HepG2 (cell line): ENCODE data around the gene HABP2. TPM values are rescaled to one million over a fixed set of nuclear protein-coding genes. Genes with fewer than 3 reads are reported as not detected.

Experiments
- ATAC-seq: fragments of 200-7000 bp; cut with Tn5 transposase; 3 replicates; pipeline ENCODE4 v1.9.1; 2020; ENCODE audit warnings: mild to moderate bottlenecking, moderate library complexity
- BruUV-seq: library from RNA; stranded (reverse); fragments of 400-500 nt; replicated peaks from 2 replicates; lab custom pipeline; 2021; lab: Mats Ljungman, UMichigan
- CTCF ChIA-PET: fragments of 300-600 bp; formaldehyde crosslinking; extraction: SDS; loops from one replicate; lab custom pipeline; 2021; ENCODE audit warnings: low total read pairs, inconsistent platforms, low intra/inter-chr PET ratio; lab: Yijun Ruan, JAX
- POLR2A ChIA-PET: fragments of 350-600 bp; sonication (Branson Sonifier 250); formaldehyde crosslinking; loops from one replicate; lab custom pipeline; 2020; ENCODE audit warnings: antibody characterized with exemption, inconsistent platforms; lab: Yijun Ruan, JAX
- DNase-seq: peaks from one replicate; pipeline ENCODE4 v3.0.0-alpha.2; 2015; ENCODE audit warnings: low spot score
- FAIRE-seq: peaks from 3 replicates; lab custom pipeline; 2011; peaks lifted over from hg19 to GRCh38; lab: Jason Lieb, UNC
- H2AFZ ChIP-seq: one replicate; pipeline ENCODE4 v1.6.1; 2011; ENCODE audit warnings: low read length, inconsistent platforms
- H3K27ac ChIP-seq: fragments of 300-600 bp; 3 replicates; pipeline ENCODE4 v1.8.0; 2011; ENCODE audit warnings: mixed run types, mild to moderate bottlenecking, mixed read lengths, low read length, inconsistent platforms; ENCODE audit not compliant: insufficient read depth; ENCODE audit errors: extremely low read length
- H3K27me3 ChIP-seq, 2 experiments: fragments of 200-600 bp in 1 of 2; 2 replicates in 1 of 2; 3 replicates in 1 of 2; pipeline versions ENCODE4 v1.6.0 to v1.8.0; 2011; ENCODE audit warnings: low read length in 2 of 2, mild to moderate bottlenecking in 2 of 2, moderate library complexity in 2 of 2, inconsistent platforms in 1 of 2; ENCODE audit not compliant: insufficient read depth in 2 of 2, control insufficient read depth in 1 of 2
- H3K36me3 ChIP-seq, 2 experiments: fragments of 200-600 bp in 1 of 2; replicated peaks in 1 of 2; 2 replicates in 1 of 2; 3 replicates in 1 of 2; pipeline versions ENCODE4 v1.5.1 to v1.8.0; 2011; ENCODE audit warnings: low read length in 2 of 2, inconsistent platforms in 1 of 2; ENCODE audit not compliant: insufficient read depth in 2 of 2, control insufficient read depth in 1 of 2
- H3K4me1 ChIP-seq: 2 replicates; pipeline ENCODE4 v1.5.1; 2012; ENCODE audit warnings: low read length, inconsistent platforms; ENCODE audit not compliant: insufficient read depth
- H3K4me2 ChIP-seq: 2 replicates; pipeline ENCODE4 v1.6.0; 2011; ENCODE audit warnings: low read depth, low read length, inconsistent platforms
- H3K4me3 ChIP-seq, 3 experiments: fragments of 200-600 bp in 1 of 3; sonication (generic), shearing (Covaris generic) in 1 of 3; replicated peaks in 1 of 3; 2 replicates each; pipeline ENCODE4 v1.5.1; 2011 to 2016; ENCODE audit warnings: low read length in 3 of 3, inconsistent platforms in 2 of 3, low read depth in 2 of 3, mild to moderate bottlenecking in 2 of 3, control low read depth in 1 of 3, mixed read lengths in 1 of 3; ENCODE audit not compliant: insufficient read depth in 1 of 3
- H3K79me2 ChIP-seq: one replicate; pipeline ENCODE4 v1.6.1; 2011; ENCODE audit warnings: low read length, inconsistent platforms; ENCODE audit not compliant: insufficient read depth
- H3K9ac ChIP-seq: 2 replicates; pipeline ENCODE4 v1.6.0; 2011; ENCODE audit warnings: mild to moderate bottlenecking, low read depth, low read length, inconsistent platforms; ENCODE audit not compliant: insufficient read depth
- H3K9me3 ChIP-seq: 2 replicates; pipeline ENCODE4 v1.5.1; 2012; ENCODE audit warnings: mild to moderate bottlenecking, low read length
- H4K20me1 ChIP-seq: 2 replicates; pipeline ENCODE4 v1.6.0; 2011; ENCODE audit warnings: inconsistent platforms, mild to moderate bottlenecking, low read length, moderate library complexity; ENCODE audit not compliant: insufficient read depth
- ARNT2 ChIP-seq: sonication (generic); formaldehyde crosslinking; IDR thresholded peaks from 2 replicates; pipeline ENCODE4 v1.8.0; 2022; ENCODE audit warnings: mild to moderate bottlenecking, low read depth, missing genetic modification reagents, moderate library complexity
- LBX2 ChIP-seq: sonication (generic); formaldehyde crosslinking; IDR thresholded peaks from 2 replicates; pipeline ENCODE4 v1.5.0; 2020; ENCODE audit warnings: missing genetic modification reagents, mild to moderate bottlenecking, borderline replicate concordance
- MBNL3 ChIP-seq: fragments of 250-450 bp; sonication (Bioruptor Pico); conservative IDR thresholded peaks from 2 replicates; pipeline ENCODE4 v1.8.0; 2022; ENCODE audit warnings: mild to moderate bottlenecking, inconsistent platforms
- MED1 ChIP-seq: sonication (generic); formaldehyde crosslinking; IDR thresholded peaks from 2 replicates; pipeline ENCODE4 v1.4.0; 2020; ENCODE audit warnings: missing genetic modification reagents
- NPAS2 ChIP-seq: sonication (generic); formaldehyde crosslinking; IDR thresholded peaks from 2 replicates; pipeline ENCODE4 v1.8.0; 2022; ENCODE audit warnings: mild to moderate bottlenecking, missing genetic modification reagents, borderline replicate concordance
- SMAD3 ChIP-seq: sonication (generic); formaldehyde crosslinking; IDR thresholded peaks from 2 replicates; pipeline ENCODE4 v1.4.0; 2020; ENCODE audit warnings: missing genetic modification reagents
- YEATS4 ChIP-seq: sonication (generic); formaldehyde crosslinking; IDR thresholded peaks from 2 replicates; pipeline ENCODE4 v1.4.0; 2020; ENCODE audit warnings: missing genetic modification reagents, borderline replicate concordance
- ZNF260 ChIP-seq: sonication (generic); formaldehyde crosslinking; IDR thresholded peaks from 2 replicates; pipeline ENCODE4 v1.4.0; 2020; ENCODE audit warnings: missing genetic modification reagents, low read depth, mild to moderate bottlenecking, borderline replicate concordance
- ZNF275 ChIP-seq: sonication (generic); formaldehyde crosslinking; IDR thresholded peaks from 2 replicates; pipeline ENCODE4 v1.8.0; 2022; ENCODE audit warnings: missing genetic modification reagents, mild to moderate bottlenecking, inconsistent platforms, borderline replicate concordance
- ZNF720 ChIP-seq: sonication (generic); formaldehyde crosslinking; IDR thresholded peaks from 2 replicates; pipeline ENCODE4 v1.4.0; 2020; ENCODE audit warnings: missing genetic modification reagents
- ZNF816 ChIP-seq: sonication (generic); formaldehyde crosslinking; IDR thresholded peaks from 2 replicates; pipeline ENCODE4 v1.8.0; 2022; ENCODE audit warnings: missing genetic modification reagents, mild to moderate bottlenecking, borderline replicate concordance
- ZSCAN25 ChIP-seq: sonication (generic); formaldehyde crosslinking; IDR thresholded peaks from 2 replicates; pipeline ENCODE4 v1.8.0; 2022; ENCODE audit warnings: mild to moderate bottlenecking, missing genetic modification reagents
- WGBS: methylation state at CpG from one replicate; pipeline ENCODE4 v1.1.6; 2017; ENCODE audit warnings: low lambda C conversion rate; 5-methylcytosine and 5-hydroxymethylcytosine counted together
- in situ Hi-C: cut with HindIII; loops from 2 replicates; pipeline ENCODE4 v1.10.0; 2017; ENCODE audit warnings: low pct_unique_long_range_greater_than_20kb; ENCODE audit not compliant: extremely low pct_ligation_motif_present
- intact Hi-C: fragments of 100-400 bp; cut with micrococcal nuclease; formaldehyde crosslinking; loops from one replicate; pipeline ENCODE4 v1.10.0; 2022; ENCODE audit not compliant: unreplicated experiment
- polyA plus RNA-seq, 8 experiments: library from polyadenylated mRNA; depleted of rRNA in 3 of 8; stranded (reverse) in 7 of 8; unstranded in 1 of 8; fragments of >200 nt; fragmentation: Illumina TruSeq in 4 of 8; extraction: Trizol in 4 of 8; gene quantifications; 2 replicates each; pipeline versions ENCODE4 v1.2.1 to v1.2.3, GENCODE V29; 2011 to 2016; ENCODE audit warnings: low read depth in 4 of 8, missing spikeins in 1 of 8, mixed read lengths in 1 of 8; ENCODE audit not compliant: insufficient read depth in 1 of 8
- total RNA-seq, 5 experiments: library from RNA; depleted of rRNA; stranded (reverse); fragments of >200 nt; fragmentation: Illumina TruSeq; extraction: Trizol; gene quantifications; 2 replicates each; pipeline ENCODE4 v1.2.3, GENCODE V29; 2016; ENCODE audit warnings: low read depth in 1 of 5

Gene HABP2
- total and polyA plus RNA-seq, 2 of the 13 experiments (the other 11 are each of a cell fraction or from before 2014, with no cell fraction given), result 0.12 to 0.13 TPM

GRCh38 chr10:113523071-113523470 is 29.8 kb upstream of the HABP2 start:
- ATAC-seq (no peak), FAIRE-seq (no peak), DNase-seq (no peak)
- no peaks in the 10 kb centered on the region for H3K4me1 ChIP-seq
- no peak overlapping the region for H2AFZ ChIP-seq
- TF ChIP-seq YEATS4 (no peak), ZNF816 (CRISPR knock-in tag) (no peak), ZNF720 (CRISPR knock-in tag) (no peak), ZNF275 (CRISPR knock-in tag) (no peak), NPAS2 (CRISPR knock-in tag) (no peak), ZNF260 (no peak), MED1 (CRISPR knock-in tag) (no peak), MBNL3 (CRISPR knock-in tag) (no peak), ARNT2 (CRISPR knock-in tag) (no peak), LBX2 (CRISPR knock-in tag) (no peak), ZSCAN25 (CRISPR knock-in tag) (no peak), SMAD3 (no peak)
- no peaks in the 10 kb centered on the region for H3K36me3 ChIP-seq
- no peak overlapping the region for H3K4me2 ChIP-seq
- H3K27ac ChIP-seq, result no peak overlapping the region
- ChIA-PET CTCF (no interaction called here), POLR2A (no interaction called here)
- H3K9me3 ChIP-seq, result no peaks in the 10 kb centered on the region
- H3K79me2 ChIP-seq, result no peaks in the 10 kb centered on the region
- 0 out of 5 replicates have a peak, but pooled peaks cover 0 to 6% of the 10 kb centered on the region in 2 experiments for H3K27me3 ChIP-seq
- H4K20me1 ChIP-seq, result no peaks in the 10 kb centered on the region
- in situ Hi-C loops, result no loop called here
- BruUV-seq, result no TSS peak
- intact Hi-C loops, result no loop called here
- H3K4me3 ChIP-seq, result no peak overlapping the region
- H3K9ac ChIP-seq, result no peak overlapping the region
- 43% methylated on average over 5 of the region's 5 CpGs for WGBS
